ENCODE data around the gene PLPP7. TPM values are rescaled to one million over a fixed set of nuclear protein-coding genes. Genes with fewer than 3 reads are reported as not detected.

Gene PLPP7
- total RNA-seq, 2 experiments from 2014 or later = 0.11 to 0.16 TPM

- H3K4me1 ChIP-seq (ENCODE audit: insufficient read depth, low read length, poor library complexity, severe bottlenecking) = peaks cover 73% of the 10 kb centered on the region
- DNase-seq (ENCODE audit: low spot score) = no peak
- H3K36me3 ChIP-seq (ENCODE audit: insufficient read depth, low read length) = peaks cover 65% of the 10 kb centered on the region
- no peaks in the 10 kb centered on the region for H3K9me2 ChIP-seq (ENCODE audit: insufficient read depth, low read length)
- H3K9me3 ChIP-seq (ENCODE audit: low read length) = no peaks in the 10 kb centered on the region
- no TSS peak for BruUV-seq (replicated peaks)
- ChIA-PET POLR2A (interaction anchor here (0.7 to 1.8 kb wide), 3 partner anchors 9 to 15 kb away, joined by 4 to 6 read pairs (median 5); no protein-coding TSS in a partner anchor), CTCF (ENCODE audit: unreplicated experiment) (interaction anchor here (0.6 kb wide), 1 partner anchor 88 kb away, joined by 3 read pairs; no protein-coding TSS in a partner anchor)
- no peak overlapping the region for H2AFZ ChIP-seq (ENCODE audit: low read length)
- H3K4me3 ChIP-seq (ENCODE audit: low read depth, low read length, poor library complexity, severe bottlenecking) = no peak overlapping the region
- H3K4me2 ChIP-seq (ENCODE audit: low read length) = peak overlapping the region; percentile 43
- H3K27ac ChIP-seq (ENCODE audit: low read depth, low read length, poor library complexity, severe bottlenecking) = peak overlapping the region; percentile 87
- peaks cover 69% of the 10 kb centered on the region for H3K79me2 ChIP-seq (ENCODE audit: insufficient read depth, low read depth, low read length)
- intact Hi-C loops (cut with micrococcal nuclease; ENCODE audit: unreplicated experiment) = no loop called here
- TF ChIP-seq CTCF (conservative IDR thresholded peaks at IDR 0.05; ENCODE audit: low read length) (no peak), EZH2phosphoT487 (IDR thresholded peaks at IDR 0.05; ENCODE audit: borderline replicate concordance, low read depth, low read length) (no peak)
- no peaks in the 10 kb centered on the region for H4K20me1 ChIP-seq (ENCODE audit: insufficient read depth, low read length)
Measured at GRCh38 chr9:131263701-131264100, 25.8 kb upstream of the PLPP7 start.

GRCh38 chr9:131264231-131264630, 25.3 kb upstream of the PLPP7 start:
- TF ChIP-seq EZH2phosphoT487 (IDR thresholded peaks at IDR 0.05; ENCODE audit: borderline replicate concordance, low read depth, low read length) (no peak), CTCF (conservative IDR thresholded peaks at IDR 0.05; ENCODE audit: low read length) (no peak)
- Histone ChIP-seq H3K9me2 (ENCODE audit: insufficient read depth, low read length) (no peaks in the 10 kb centered on the region), H3K9me3 (ENCODE audit: low read length) (no peaks in the 10 kb centered on the region), H3K27ac (ENCODE audit: low read depth, low read length, poor library complexity, severe bottlenecking) (peak overlapping the region; percentile 87), H4K20me1 (ENCODE audit: insufficient read depth, low read length) (no peaks in the 10 kb centered on the region), H3K79me2 (ENCODE audit: insufficient read depth, low read depth, low read length) (peaks cover 75% of the 10 kb centered on the region), H2AFZ (ENCODE audit: low read length) (no peak overlapping the region), H3K4me3 (ENCODE audit: low read depth, low read length, poor library complexity, severe bottlenecking) (no peak overlapping the region), H3K4me2 (ENCODE audit: low read length) (peak overlapping the region; percentile 43), H3K4me1 (ENCODE audit: insufficient read depth, low read length, poor library complexity, severe bottlenecking) (peaks cover 79% of the 10 kb centered on the region), H3K36me3 (ENCODE audit: insufficient read depth, low read length) (peaks cover 60% of the 10 kb centered on the region)
- intact Hi-C loops (cut with micrococcal nuclease; ENCODE audit: unreplicated experiment) = no loop called here
- DNase-seq (ENCODE audit: low spot score) = no peak
- CTCF ChIA-PET (ENCODE audit: unreplicated experiment) = interaction anchor here (0.6 kb wide), 1 partner anchor 88 kb away, joined by 3 read pairs; no protein-coding TSS in a partner anchor
- BruUV-seq (replicated peaks) = no TSS peak
- POLR2A ChIA-PET = interaction anchor here (1.1 to 1.8 kb wide), 3 partner anchors 8 to 11 kb away, joined by 4 to 6 read pairs (median 5); no protein-coding TSS in a partner anchor
